BLaER1 (cell line): ENCODE measurements around the gene SOS1.
"Not testable (repeated sequence)": the region's sequence is repeated elsewhere in the genome, so short reads cannot be mapped to it uniquely, and the experiment has no call there.

ENCODE experiments used
- H3K27ac ChIP-seq: shearing (Covaris generic); formaldehyde crosslinking; 2 replicates; pipeline ENCODE4 v1.8.1; 2022
- H3K27me3 ChIP-seq: shearing (Covaris generic); formaldehyde crosslinking; 2 replicates; pipeline ENCODE4 v1.8.1; 2022
- H3K36me3 ChIP-seq: shearing (Covaris generic); formaldehyde crosslinking; 2 replicates; pipeline ENCODE4 v1.8.1; 2022
- H3K4me1 ChIP-seq: shearing (Covaris generic); formaldehyde crosslinking; 2 replicates; pipeline ENCODE4 v1.8.1; 2022
- H3K4me2 ChIP-seq: shearing (Covaris generic); formaldehyde crosslinking; 2 replicates; pipeline ENCODE4 v1.8.1; 2022
- H3K4me3 ChIP-seq: shearing (Covaris generic); formaldehyde crosslinking; 2 replicates; pipeline ENCODE4 v1.8.1; 2022
- H3K9ac ChIP-seq: shearing (Covaris generic); formaldehyde crosslinking; 2 replicates; pipeline ENCODE4 v1.8.1; 2022
- H3K9me3 ChIP-seq: shearing (Covaris generic); formaldehyde crosslinking; 2 replicates; pipeline ENCODE4 v1.8.1; 2022
- H4K20me1 ChIP-seq: shearing (Covaris generic); formaldehyde crosslinking; 2 replicates; pipeline ENCODE4 v1.8.1; 2022
- Cebpa-rat ChIP-seq: shearing (Covaris generic); IDR thresholded peaks from 2 replicates; pipeline ENCODE4 v1.8.1; 2022

Gene SOS1

DNA sequence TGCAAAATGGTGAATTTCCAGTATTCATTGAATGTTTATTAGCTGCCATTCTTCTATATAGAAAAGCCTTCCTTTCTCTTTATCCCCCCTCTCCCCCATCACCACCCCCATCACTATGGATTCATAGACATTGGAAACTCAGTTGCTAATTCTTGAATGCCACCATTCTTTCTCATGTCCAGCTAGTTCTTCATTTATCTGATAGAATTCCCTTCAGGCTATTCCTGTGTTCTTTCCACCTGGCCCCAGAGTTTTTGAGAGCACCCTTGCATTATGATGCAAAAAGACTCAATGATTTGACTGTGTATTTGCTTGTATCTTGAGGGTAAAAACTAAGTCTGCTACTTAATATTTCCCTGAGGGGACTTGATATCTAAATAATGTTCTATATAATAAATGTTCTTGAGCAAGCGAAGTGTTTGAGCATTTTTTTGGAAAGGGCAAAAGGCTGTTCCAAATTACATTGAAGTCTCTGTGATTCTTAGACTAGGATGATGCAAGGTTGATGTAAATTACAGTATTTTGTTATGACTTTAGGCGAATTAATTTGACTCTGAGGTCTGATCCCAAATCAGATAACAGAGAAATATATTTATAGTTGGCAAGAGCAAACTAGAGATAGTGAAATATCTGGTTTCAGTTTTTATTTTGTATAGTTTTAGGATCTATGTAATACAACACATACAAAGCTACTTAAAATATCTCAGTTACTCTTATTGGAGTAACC lies 18.8 kb upstream of the SOS1 start:
- H3K9me3 ChIP-seq: no peaks in the 10 kb centered on the region
- H3K4me1 ChIP-seq: peaks cover 7% of the 10 kb centered on the region
- H3K27ac ChIP-seq: no peak overlapping the region
- H4K20me1 ChIP-seq: no peaks in the 10 kb centered on the region
- H3K4me3 ChIP-seq: no peak overlapping the region
- no peak overlapping the region for H3K9ac ChIP-seq
- H3K4me2 ChIP-seq: no peak overlapping the region
- H3K36me3 ChIP-seq: no peaks in the 10 kb centered on the region
- H3K27me3 ChIP-seq: no peaks in the 10 kb centered on the region
- TF ChIP-seq Cebpa-rat: no peak

- TF ChIP-seq Cebpa-rat: no peak
- Histone ChIP-seq H3K4me1 (peaks cover 7% of the 10 kb centered on the region), H3K27ac (no peak overlapping the region), H3K36me3 (no peaks in the 10 kb centered on the region), H3K4me3 (no peak overlapping the region), H3K9ac (no peak overlapping the region), H3K4me2 (no peak overlapping the region), H4K20me1 (no peaks in the 10 kb centered on the region), H3K27me3 (no peaks in the 10 kb centered on the region), H3K9me3 (no peaks in the 10 kb centered on the region)
Observed at GRCh38 chr2:39138837-39139211, 18.0 kb upstream of the SOS1 start.

GRCh38 chr2:39138187-39138836 lies 17.5 kb upstream of the SOS1 start:
- not testable (repeated sequence) for H4K20me1 ChIP-seq, H3K9ac ChIP-seq, H3K27ac ChIP-seq, H3K9me3 ChIP-seq, H3K4me2 ChIP-seq, H3K36me3 ChIP-seq, H3K4me1 ChIP-seq, H3K4me3 ChIP-seq, H3K27me3 ChIP-seq

DNA sequence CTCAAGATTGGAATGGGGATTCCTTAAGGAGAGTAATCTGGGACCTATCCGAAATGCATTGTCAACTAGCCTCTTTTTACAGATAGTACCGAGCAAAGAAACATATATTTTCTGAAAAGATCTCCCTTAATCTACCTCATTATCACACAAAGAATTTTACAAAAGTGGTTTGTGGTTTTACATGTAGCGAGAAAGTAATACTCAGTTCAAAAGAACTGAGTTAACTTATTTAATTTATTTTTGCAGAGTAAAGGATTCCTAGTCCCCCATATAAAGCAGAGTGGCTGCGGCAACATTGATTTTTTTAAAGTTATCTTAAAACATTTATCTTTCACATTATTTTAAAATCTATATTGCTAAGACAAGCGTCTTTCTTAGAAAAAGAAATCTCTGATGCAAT lies 15.9 kb upstream of the SOS1 start:
- Histone ChIP-seq H3K36me3 (no peaks in the 10 kb centered on the region), H3K4me1 (peaks cover 7% of the 10 kb centered on the region), H3K4me2 (no peak overlapping the region), H4K20me1 (no peaks in the 10 kb centered on the region), H3K4me3 (no peak overlapping the region), H3K27me3 (no peaks in the 10 kb centered on the region), H3K9ac (no peak overlapping the region), H3K9me3 (no peaks in the 10 kb centered on the region), H3K27ac (no peak overlapping the region)
- TF ChIP-seq Cebpa-rat: no peak

DNA sequence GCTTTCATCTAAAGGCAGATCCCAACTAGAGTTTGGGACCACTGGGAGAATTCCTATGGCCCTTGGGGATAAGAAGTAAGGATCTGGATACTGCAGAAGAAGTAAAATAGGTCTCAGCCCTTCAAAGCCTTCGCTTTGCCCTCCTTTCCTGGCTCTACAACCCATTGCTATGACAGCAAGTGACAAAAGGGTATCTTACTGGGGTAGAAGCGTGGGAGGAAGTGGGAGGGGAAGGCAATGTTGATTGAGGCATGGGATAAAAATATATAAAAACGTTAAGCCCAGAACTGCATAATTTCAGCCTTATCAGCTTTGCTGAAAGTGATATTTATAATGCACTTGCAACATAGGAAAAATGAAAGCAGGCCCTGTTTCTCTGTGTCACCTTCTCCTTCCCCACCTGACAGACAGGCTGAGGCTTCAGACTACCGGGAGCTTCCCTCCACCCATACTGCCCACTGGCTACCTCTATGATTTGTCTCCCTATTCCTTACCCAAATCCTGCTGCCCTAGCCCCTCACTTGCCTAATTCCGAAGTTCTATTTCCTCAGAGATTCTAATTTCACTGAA lies 14.9 kb upstream of the SOS1 start:
- Histone ChIP-seq H4K20me1 (no peaks in the 10 kb centered on the region), H3K4me3 (no peak overlapping the region), H3K4me2 (peak overlapping the region; percentile 8), H3K27me3 (no peaks in the 10 kb centered on the region), H3K36me3 (no peaks in the 10 kb centered on the region), H3K9ac (no peak overlapping the region), H3K9me3 (no peaks in the 10 kb centered on the region), H3K27ac (no peak overlapping the region), H3K4me1 (peaks cover 7% of the 10 kb centered on the region)
- no peak for TF ChIP-seq Cebpa-rat

- TF ChIP-seq Cebpa-rat: no peak
Observed at GRCh38 chr2:39133215-39133851, 12.5 kb upstream of the SOS1 start.

GRCh38 chr2:39128919-39129391 lies 8.1 kb upstream of the SOS1 start:
- no peak overlapping the region for H3K27ac ChIP-seq
- peak overlapping the region; percentile 7; the same call in 1 of the 2 replicates for H3K4me2 ChIP-seq
- peaks cover 20% of the 10 kb centered on the region for H3K4me1 ChIP-seq

More at GRCh38 chr2:39133215-39133851, 12.5 kb upstream of the SOS1 start:
- Histone ChIP-seq H4K20me1 (no peaks in the 10 kb centered on the region), H3K4me3 (no peak overlapping the region), H3K27me3 (no peaks in the 10 kb centered on the region), H3K36me3 (no peaks in the 10 kb centered on the region), H3K9me3 (no peaks in the 10 kb centered on the region), H3K4me1 (peaks cover 18% of the 10 kb centered on the region), H3K27ac (no peak overlapping the region), H3K9ac (no peak overlapping the region), H3K4me2 (no peak overlapping the region)

GRCh38 chr2:39127973-39128372 lies 7.1 kb upstream of the SOS1 start:
- no peak overlapping the region for H3K27ac ChIP-seq
- no peak overlapping the region for H3K9ac ChIP-seq
- no peaks in the 10 kb centered on the region for H4K20me1 ChIP-seq
- no peaks in the 10 kb centered on the region for H3K27me3 ChIP-seq
- no peak for TF ChIP-seq Cebpa-rat
- H3K4me1 ChIP-seq: peaks cover 30% of the 10 kb centered on the region
- H3K4me2 ChIP-seq: no peak overlapping the region
- H3K4me3 ChIP-seq: no peak overlapping the region
- H3K9me3 ChIP-seq: no peaks in the 10 kb centered on the region
- no peaks in the 10 kb centered on the region for H3K36me3 ChIP-seq

More at GRCh38 chr2:39128919-39129391, 8.1 kb upstream of the SOS1 start:
- Histone ChIP-seq H3K4me3 (no peak overlapping the region), H3K9me3 (no peaks in the 10 kb centered on the region), H3K27me3 (no peaks in the 10 kb centered on the region), H4K20me1 (no peaks in the 10 kb centered on the region), H3K9ac (no peak overlapping the region), H3K36me3 (no peaks in the 10 kb centered on the region)
- TF ChIP-seq Cebpa-rat: peak; percentile 95; the same call in 1 of the 2 replicates

GRCh38 chr2:39124746-39125057 lies 3.9 kb upstream of the SOS1 start:
- H4K20me1 ChIP-seq: peaks cover 5% of the 10 kb centered on the region
- H3K27me3 ChIP-seq: no peaks in the 10 kb centered on the region
- H3K4me3 ChIP-seq: peak overlapping the region; percentile 76
- peaks cover 47% of the 10 kb centered on the region for H3K4me1 ChIP-seq
- no peak; the same call in 1 of the 2 replicates for TF ChIP-seq Cebpa-rat
- peak overlapping the region; percentile 92 for H3K4me2 ChIP-seq
- H3K9ac ChIP-seq: peak overlapping the region; percentile 83
- H3K9me3 ChIP-seq: no peaks in the 10 kb centered on the region
- no peaks in the 10 kb centered on the region for H3K36me3 ChIP-seq
- peak overlapping the region; percentile 88 for H3K27ac ChIP-seq
